ENCODE results near the gene ADAMTSL1.

DNA sequence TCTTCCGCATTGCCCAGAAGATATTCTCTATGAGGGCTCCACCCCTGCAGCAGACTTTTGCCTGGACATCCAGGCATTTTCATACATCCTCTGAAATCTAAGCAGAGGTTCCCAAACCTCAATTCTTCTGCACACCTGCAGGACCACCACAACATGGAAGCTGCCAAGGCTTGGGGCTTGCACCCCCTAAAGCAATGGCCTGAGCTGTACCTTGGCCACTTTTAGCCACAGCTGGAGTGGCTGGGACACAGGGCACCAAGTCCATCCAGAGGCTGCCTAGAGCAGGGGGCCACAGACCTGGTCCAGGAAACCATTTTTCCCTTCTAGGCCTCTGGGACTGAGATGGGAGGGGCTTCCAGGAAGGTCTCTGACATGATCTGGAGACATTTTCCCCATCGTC, 60.7 kb downstream of the ADAMTSL1 start:
- no peak for TF ChIP-seq EZH2phosphoT487 (IDR thresholded peaks at IDR 0.05; ENCODE audit: borderline replicate concordance, low read depth, low read length)
- TF ChIP-seq, protein P1, sequence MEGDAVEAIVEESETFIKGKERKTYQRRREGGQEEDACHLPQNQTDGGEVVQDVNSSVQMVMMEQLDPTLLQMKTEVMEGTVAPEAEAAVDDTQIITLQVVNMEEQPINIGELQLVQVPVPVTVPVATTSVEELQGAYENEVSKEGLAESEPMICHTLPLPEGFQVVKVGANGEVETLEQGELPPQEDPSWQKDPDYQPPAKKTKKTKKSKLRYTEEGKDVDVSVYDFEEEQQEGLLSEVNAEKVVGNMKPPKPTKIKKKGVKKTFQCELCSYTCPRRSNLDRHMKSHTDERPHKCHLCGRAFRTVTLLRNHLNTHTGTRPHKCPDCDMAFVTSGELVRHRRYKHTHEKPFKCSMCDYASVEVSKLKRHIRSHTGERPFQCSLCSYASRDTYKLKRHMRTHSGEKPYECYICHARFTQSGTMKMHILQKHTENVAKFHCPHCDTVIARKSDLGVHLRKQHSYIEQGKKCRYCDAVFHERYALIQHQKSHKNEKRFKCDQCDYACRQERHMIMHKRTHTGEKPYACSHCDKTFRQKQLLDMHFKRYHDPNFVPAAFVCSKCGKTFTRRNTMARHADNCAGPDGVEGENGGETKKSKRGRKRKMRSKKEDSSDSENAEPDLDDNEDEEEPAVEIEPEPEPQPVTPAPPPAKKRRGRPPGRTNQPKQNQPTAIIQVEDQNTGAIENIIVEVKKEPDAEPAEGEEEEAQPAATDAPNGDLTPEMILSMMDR (conservative IDR thresholded peaks at IDR 0.05; ENCODE audit: low read length), result no peak
